Measurements from ENCODE around the gene ORM1. TPM values are rescaled to one million over a fixed set of nuclear protein-coding genes. Genes with fewer than 3 reads are reported as not detected.

ORM1 gene
- total RNA-seq, 1 experiment from 2014 or later: 27.5 TPM

DNA sequence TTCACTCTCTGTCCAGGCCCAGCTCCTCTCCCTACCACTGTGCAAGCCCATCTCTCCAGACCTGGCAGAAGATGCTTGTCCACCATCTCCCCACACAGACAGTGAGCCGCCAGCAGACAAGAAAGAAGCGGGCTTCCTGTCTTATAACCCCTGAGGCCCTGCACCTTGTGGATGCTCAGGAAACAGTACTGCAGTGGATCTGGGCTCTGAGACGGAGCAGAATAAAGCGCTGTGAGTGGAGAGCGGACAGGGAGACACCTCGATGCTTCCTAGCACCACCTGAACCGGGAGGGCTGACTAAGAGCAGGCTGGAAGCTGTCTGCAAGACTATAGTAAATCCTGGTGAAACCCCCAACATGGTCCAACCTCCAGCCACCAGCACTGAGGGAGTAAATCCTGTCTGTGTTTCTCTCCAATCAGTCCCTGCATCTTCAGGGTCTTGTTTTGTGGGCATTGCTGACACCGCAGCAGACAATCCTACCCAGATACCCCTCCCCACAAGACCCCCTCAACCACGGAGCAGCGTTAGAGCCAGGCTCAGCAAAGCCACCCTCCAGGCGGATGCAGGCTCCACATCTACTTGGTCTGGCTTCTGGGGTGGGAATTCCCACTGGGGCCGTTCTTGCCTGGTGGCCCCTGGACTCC lies 25.5 kb downstream of the ORM1 start:
- Mint-ChIP-seq H3K9me3 (ENCODE audit: unreplicated experiment) (no peaks in the 10 kb centered on the region), H3K27ac (ENCODE audit: unreplicated experiment) (peak overlapping the region; percentile 69), H3K36me3 (ENCODE audit: insufficient read depth, unreplicated experiment) (peaks cover 40% of the 10 kb centered on the region), H3K27me3 (ENCODE audit: insufficient read depth, unreplicated experiment) (no peaks in the 10 kb centered on the region), H3K4me3 (ENCODE audit: unreplicated experiment) (no peak overlapping the region), H3K4me1 (ENCODE audit: low read depth, unreplicated experiment) (peaks cover 15% of the 10 kb centered on the region)
- Histone ChIP-seq H3K4me1 (peaks cover 17% of the 10 kb centered on the region), H3K36me3 (ENCODE audit: control insufficient read depth, insufficient read depth, low read length) (peaks cover 2% of the 10 kb centered on the region; the same call in 1 of the 2 replicates), H3K9me3 (no peaks in the 10 kb centered on the region), H3K27me3 (replicated peaks; ENCODE audit: control insufficient read depth, insufficient read depth, low read length) (no peaks in the 10 kb centered on the region), H3K4me3 (ENCODE audit: low read depth, low read length) (no peak overlapping the region)
- BruUV-seq (replicated peaks): TSS peak; percentile 14
- intact Hi-C loops (cut with micrococcal nuclease; ENCODE audit: unreplicated experiment): loop anchor here (2.0 kb wide), 1 partner anchor 48 kb away; no protein-coding TSS in a partner anchor
- ChIA-PET CTCF (interaction anchor here (0.9 kb wide), 1 partner anchor 266 kb away, joined by 3 read pairs; no protein-coding TSS in a partner anchor), POLR2A (no interaction called here)
- DNase-seq: no peak
- TF ChIP-seq, protein P1, sequence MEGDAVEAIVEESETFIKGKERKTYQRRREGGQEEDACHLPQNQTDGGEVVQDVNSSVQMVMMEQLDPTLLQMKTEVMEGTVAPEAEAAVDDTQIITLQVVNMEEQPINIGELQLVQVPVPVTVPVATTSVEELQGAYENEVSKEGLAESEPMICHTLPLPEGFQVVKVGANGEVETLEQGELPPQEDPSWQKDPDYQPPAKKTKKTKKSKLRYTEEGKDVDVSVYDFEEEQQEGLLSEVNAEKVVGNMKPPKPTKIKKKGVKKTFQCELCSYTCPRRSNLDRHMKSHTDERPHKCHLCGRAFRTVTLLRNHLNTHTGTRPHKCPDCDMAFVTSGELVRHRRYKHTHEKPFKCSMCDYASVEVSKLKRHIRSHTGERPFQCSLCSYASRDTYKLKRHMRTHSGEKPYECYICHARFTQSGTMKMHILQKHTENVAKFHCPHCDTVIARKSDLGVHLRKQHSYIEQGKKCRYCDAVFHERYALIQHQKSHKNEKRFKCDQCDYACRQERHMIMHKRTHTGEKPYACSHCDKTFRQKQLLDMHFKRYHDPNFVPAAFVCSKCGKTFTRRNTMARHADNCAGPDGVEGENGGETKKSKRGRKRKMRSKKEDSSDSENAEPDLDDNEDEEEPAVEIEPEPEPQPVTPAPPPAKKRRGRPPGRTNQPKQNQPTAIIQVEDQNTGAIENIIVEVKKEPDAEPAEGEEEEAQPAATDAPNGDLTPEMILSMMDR (IDR thresholded peaks at IDR 0.05; ENCODE audit: insufficient read depth in 1 of 2, low read depth in 1 of 2, low read length in 1 of 2, severe bottlenecking in 1 of 2, unreplicated experiment in 1 of 2): no peak

DNA sequence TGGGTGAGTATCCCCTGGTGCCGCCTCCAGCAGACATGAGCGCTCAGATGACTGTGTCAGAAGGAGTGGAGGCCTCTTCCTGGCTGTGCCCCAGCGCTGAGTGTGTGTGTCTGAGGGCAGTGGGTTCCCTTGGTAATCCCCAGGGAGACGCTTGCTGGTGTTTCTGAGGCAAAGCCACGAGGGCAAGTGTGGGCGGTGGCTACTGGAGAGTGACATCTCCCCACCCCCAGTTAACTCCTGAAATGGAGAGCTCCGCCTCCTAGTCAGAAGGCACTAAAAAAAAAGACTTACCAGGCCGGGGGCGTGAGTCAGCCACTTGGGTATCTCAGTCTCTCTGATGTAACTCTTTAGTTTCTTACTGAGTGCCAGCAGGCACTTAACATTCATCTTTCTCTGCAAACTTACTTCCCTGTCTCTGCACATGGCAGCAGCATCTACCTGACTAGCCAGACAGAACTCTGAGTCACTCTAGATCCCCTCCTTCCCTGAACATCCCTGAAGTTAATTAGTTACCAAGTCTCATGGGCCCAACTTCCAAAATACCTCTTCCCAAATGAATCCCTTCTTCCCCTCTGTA lies 26.1 kb downstream of the ORM1 start:
- Histone ChIP-seq H3K36me3 (ENCODE audit: control insufficient read depth, insufficient read depth, low read length) (peaks cover 2% of the 10 kb centered on the region; the same call in 1 of the 2 replicates), H3K4me3 (ENCODE audit: low read depth, low read length) (no peak overlapping the region), H3K9me3 (no peaks in the 10 kb centered on the region), H3K27me3 (replicated peaks; ENCODE audit: control insufficient read depth, insufficient read depth, low read length) (no peaks in the 10 kb centered on the region), H3K4me1 (peaks cover 17% of the 10 kb centered on the region)
- H3K4me3 Mint-ChIP-seq (ENCODE audit: unreplicated experiment): peak overlapping the region; percentile 0
- TF ChIP-seq, protein P1 (IDR thresholded peaks at IDR 0.05; ENCODE audit: insufficient read depth in 1 of 2, low read depth in 1 of 2, low read length in 1 of 2, severe bottlenecking in 1 of 2, unreplicated experiment in 1 of 2): no peak
- POLR2A ChIA-PET: no interaction called here
- DNase-seq: peak; percentile 80 to 81
- CTCF ChIA-PET: interaction anchor here (0.9 kb wide), 1 partner anchor 267 kb away, joined by 3 read pairs; no protein-coding TSS in a partner anchor
- no peaks in the 10 kb centered on the region for H3K9me3 Mint-ChIP-seq (ENCODE audit: unreplicated experiment)
- H3K4me1 Mint-ChIP-seq (ENCODE audit: low read depth, unreplicated experiment): peaks cover 15% of the 10 kb centered on the region
- intact Hi-C loops (cut with micrococcal nuclease; ENCODE audit: unreplicated experiment): loop anchor here (2.0 kb wide), 1 partner anchor 48 kb away; no protein-coding TSS in a partner anchor
- BruUV-seq (replicated peaks): no TSS peak
- peak overlapping the region; percentile 69 for H3K27ac Mint-ChIP-seq (ENCODE audit: unreplicated experiment)
- peaks cover 40% of the 10 kb centered on the region for H3K36me3 Mint-ChIP-seq (ENCODE audit: insufficient read depth, unreplicated experiment)
- H3K27me3 Mint-ChIP-seq (ENCODE audit: insufficient read depth, unreplicated experiment): no peaks in the 10 kb centered on the region

DNA sequence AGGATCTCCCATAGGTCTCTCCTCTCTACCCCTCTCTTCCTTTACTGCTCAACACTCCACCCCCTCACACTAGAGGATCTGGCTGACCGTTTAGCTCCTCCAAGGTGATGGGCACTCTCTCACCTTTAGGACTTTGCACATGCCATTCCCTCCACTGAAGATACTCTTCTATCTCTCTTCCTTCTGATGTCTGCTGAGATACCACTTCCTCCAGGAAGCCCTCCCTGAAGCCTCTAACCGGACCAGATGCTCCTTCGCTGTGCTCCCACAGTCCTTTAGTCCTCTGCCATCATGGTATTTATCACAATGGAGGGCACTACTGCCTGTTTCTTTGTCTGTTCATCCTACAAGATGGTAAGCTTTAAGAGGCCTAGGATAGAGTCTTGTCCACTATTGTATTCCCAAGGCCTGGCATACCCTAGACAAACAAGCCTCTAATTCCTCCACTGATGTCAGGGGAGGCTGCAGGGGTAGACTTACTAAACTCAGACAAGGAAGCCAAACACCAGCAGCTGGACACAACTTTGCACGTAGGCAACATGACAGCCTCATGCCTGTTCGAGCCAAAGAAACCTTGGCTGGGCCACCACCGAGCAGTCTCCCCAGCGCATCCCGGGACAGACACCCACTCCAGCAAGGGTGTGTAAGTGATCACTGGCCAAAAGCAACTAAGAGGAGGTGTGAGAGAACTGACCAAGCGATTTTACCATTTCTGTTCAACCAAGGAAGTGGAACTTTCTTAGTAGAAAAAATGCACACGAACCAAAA lies 27.0 kb downstream of the ORM1 start:
- Histone ChIP-seq H3K4me1 (peaks cover 17% of the 10 kb centered on the region), H3K27me3 (replicated peaks; ENCODE audit: control insufficient read depth, insufficient read depth, low read length) (no peaks in the 10 kb centered on the region), H3K36me3 (ENCODE audit: control insufficient read depth, insufficient read depth, low read length) (peaks cover 2% of the 10 kb centered on the region; the same call in 1 of the 2 replicates), H3K9me3 (no peaks in the 10 kb centered on the region), H3K4me3 (ENCODE audit: low read depth, low read length) (no peak overlapping the region)
- H3K4me3 Mint-ChIP-seq (ENCODE audit: unreplicated experiment): peak overlapping the region; percentile 0
- TF ChIP-seq, protein P1 (IDR thresholded peaks at IDR 0.05; ENCODE audit: insufficient read depth in 1 of 2, low read depth in 1 of 2, low read length in 1 of 2, severe bottlenecking in 1 of 2, unreplicated experiment in 1 of 2): no peak
- POLR2A ChIA-PET: interaction anchor here (0.7 kb wide), 1 partner anchor 237 kb away, joined by 4 read pairs; no protein-coding TSS in a partner anchor
- DNase-seq: no peak
- CTCF ChIA-PET: interaction anchor here (0.5 to 0.7 kb wide), 2 partner anchors 43 to 718 kb away, joined by 3 to 4 read pairs; no protein-coding TSS in a partner anchor
- peaks cover 15% of the 10 kb centered on the region for H3K4me1 Mint-ChIP-seq (ENCODE audit: low read depth, unreplicated experiment)
- peaks cover 40% of the 10 kb centered on the region for H3K36me3 Mint-ChIP-seq (ENCODE audit: insufficient read depth, unreplicated experiment)
- no peaks in the 10 kb centered on the region for H3K9me3 Mint-ChIP-seq (ENCODE audit: unreplicated experiment)
- intact Hi-C loops (cut with micrococcal nuclease; ENCODE audit: unreplicated experiment): loop anchor here (2.0 kb wide), 1 partner anchor 47 kb away; no protein-coding TSS in a partner anchor
- BruUV-seq (replicated peaks): no TSS peak
- no peaks in the 10 kb centered on the region for H3K27me3 Mint-ChIP-seq (ENCODE audit: insufficient read depth, unreplicated experiment)
- H3K27ac Mint-ChIP-seq (ENCODE audit: unreplicated experiment): peak overlapping the region; percentile 69

Data from Caco-2 (cell line).